Glutamatergic neuron (in vitro differentiated cells): ENCODE data around the gene GAL3ST1. TPM values are rescaled to one million over a fixed set of nuclear protein-coding genes. Genes with fewer than 3 reads are reported as not detected.

Experiments
- DNase-seq: peaks from one replicate; pipeline ENCODE4 v3.0.0; 2022
- H3K27ac Mint-ChIP-seq: one replicate; pipeline ENCODE4 v1.8.0; 2020; ENCODE audit warnings: mild to moderate bottlenecking, mixed read lengths, inconsistent platforms; ENCODE audit not compliant: unreplicated experiment
- H3K27me3 Mint-ChIP-seq: one replicate; pipeline ENCODE4 v1.8.0; 2020; ENCODE audit warnings: mild to moderate bottlenecking, moderate library complexity, mixed read lengths, inconsistent platforms; ENCODE audit not compliant: unreplicated experiment
- H3K36me3 Mint-ChIP-seq: one replicate; pipeline ENCODE4 v1.8.0; 2020; ENCODE audit warnings: mild to moderate bottlenecking, mixed read lengths, inconsistent platforms; ENCODE audit not compliant: unreplicated experiment
- H3K4me1 Mint-ChIP-seq: one replicate; pipeline ENCODE4 v1.8.0; 2020; ENCODE audit warnings: mild to moderate bottlenecking, low read depth, mixed read lengths, inconsistent platforms; ENCODE audit not compliant: unreplicated experiment
- H3K4me3 Mint-ChIP-seq: one replicate; pipeline ENCODE4 v1.8.0; 2020; ENCODE audit warnings: mild to moderate bottlenecking, mixed read lengths, inconsistent platforms; ENCODE audit not compliant: unreplicated experiment
- H3K9me3 Mint-ChIP-seq: one replicate; pipeline ENCODE4 v1.8.0; 2020; ENCODE audit warnings: mild to moderate bottlenecking, moderate library complexity, mixed read lengths, inconsistent platforms; ENCODE audit not compliant: unreplicated experiment
- total RNA-seq: library from RNA; stranded (reverse); fragmentation: NEBNext Ultra II Directional; extraction: Animal tissue kit (Norgen Biotek cat#: 25700); gene quantifications from one replicate; pipeline ENCODE4 v1.2.1, GENCODE V29; 2021; ENCODE audit not compliant: unreplicated experiment
- TF ChIP-seq, protein P1 (sequence below): fragments of 200-600 bp; sonication (generic); IDR thresholded peaks from one replicate; pipeline ENCODE4 v1.5.0; 2021; ENCODE audit not compliant: partially characterized antibody, unreplicated experiment

The GAL3ST1 gene
- total RNA-seq, 1 donor from 2014 or later, result 1.8 TPM

DNA sequence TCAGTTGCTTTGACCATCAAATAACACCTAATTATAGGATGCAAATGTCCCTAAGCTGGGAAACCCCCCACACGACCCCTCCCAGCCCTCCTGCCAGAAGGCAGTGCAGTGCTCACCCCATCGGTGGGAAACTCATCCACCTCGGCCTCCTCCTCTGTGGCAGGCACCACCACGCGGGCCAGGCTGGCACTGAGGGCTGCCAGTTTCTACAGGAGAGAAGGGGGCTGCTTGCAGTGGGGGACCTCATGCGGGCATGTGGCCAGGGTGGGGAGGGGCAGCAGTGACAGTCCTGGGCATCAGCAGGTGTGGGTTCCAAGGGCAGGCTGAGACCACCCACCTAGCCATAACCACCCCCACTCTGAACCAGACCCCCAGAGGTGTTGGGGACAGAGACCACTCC lies 6.4 kb upstream of the GAL3ST1 start:
- Mint-ChIP-seq H3K36me3 (no peaks in the 10 kb centered on the region), H3K4me3 (no peak overlapping the region), H3K27ac (no peak overlapping the region), H3K9me3 (peaks cover 2% of the 10 kb centered on the region), H3K27me3 (peaks cover 3% of the 10 kb centered on the region), H3K4me1 (no peaks in the 10 kb centered on the region)
- no peak for DNase-seq
- TF ChIP-seq, protein P1, sequence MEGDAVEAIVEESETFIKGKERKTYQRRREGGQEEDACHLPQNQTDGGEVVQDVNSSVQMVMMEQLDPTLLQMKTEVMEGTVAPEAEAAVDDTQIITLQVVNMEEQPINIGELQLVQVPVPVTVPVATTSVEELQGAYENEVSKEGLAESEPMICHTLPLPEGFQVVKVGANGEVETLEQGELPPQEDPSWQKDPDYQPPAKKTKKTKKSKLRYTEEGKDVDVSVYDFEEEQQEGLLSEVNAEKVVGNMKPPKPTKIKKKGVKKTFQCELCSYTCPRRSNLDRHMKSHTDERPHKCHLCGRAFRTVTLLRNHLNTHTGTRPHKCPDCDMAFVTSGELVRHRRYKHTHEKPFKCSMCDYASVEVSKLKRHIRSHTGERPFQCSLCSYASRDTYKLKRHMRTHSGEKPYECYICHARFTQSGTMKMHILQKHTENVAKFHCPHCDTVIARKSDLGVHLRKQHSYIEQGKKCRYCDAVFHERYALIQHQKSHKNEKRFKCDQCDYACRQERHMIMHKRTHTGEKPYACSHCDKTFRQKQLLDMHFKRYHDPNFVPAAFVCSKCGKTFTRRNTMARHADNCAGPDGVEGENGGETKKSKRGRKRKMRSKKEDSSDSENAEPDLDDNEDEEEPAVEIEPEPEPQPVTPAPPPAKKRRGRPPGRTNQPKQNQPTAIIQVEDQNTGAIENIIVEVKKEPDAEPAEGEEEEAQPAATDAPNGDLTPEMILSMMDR, result no peak

DNA sequence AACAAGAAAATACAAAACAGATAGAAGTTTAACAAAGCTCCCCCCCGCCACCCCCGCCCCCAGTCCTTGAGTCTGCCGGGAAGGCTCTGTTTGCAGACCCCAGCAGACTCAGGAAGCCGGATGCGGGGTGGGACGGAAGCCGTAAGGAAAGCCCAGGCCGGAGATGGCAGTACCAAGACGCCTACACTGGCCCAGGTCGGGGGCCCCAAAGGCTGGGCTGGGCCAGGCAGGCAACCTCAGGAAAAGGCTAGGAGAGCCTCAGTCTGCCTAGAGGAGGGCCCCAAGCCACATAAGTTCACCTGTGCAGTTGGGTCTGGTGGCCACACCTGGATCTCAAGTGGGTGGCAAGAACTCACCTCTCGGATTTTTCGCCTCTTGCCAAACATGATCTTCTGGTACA lies 4.0 kb upstream of the GAL3ST1 start:
- TF ChIP-seq, protein P1, result no peak
- Mint-ChIP-seq H3K36me3 (no peaks in the 10 kb centered on the region), H3K9me3 (peaks cover 4% of the 10 kb centered on the region), H3K4me1 (peaks cover 4% of the 10 kb centered on the region), H3K27me3 (peaks cover 2% of the 10 kb centered on the region), H3K4me3 (no peak overlapping the region), H3K27ac (no peak overlapping the region)
- no peak for DNase-seq

DNA sequence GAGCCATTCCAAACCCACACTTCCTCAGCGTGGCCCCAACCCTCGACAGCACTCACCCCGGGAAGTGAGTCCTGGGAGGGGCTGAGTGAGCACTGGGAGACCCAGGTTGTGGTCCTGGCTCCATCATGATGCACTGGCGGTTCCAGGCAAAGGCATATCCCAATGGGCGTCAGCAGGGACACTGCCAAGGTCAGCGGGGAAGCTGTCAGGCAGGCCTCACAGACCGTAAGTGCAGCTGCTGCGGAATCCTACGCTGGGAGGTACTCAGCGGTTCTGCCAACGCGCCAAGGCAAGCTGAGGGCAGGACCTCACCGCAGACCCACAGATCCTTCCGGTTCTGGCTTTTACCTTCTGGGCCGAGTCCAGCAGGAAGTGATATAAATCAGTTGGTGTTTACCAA lies 1.4 kb upstream of the GAL3ST1 start:
- TF ChIP-seq, protein P1, result no peak
- H3K4me1 Mint-ChIP-seq, result peaks cover 5% of the 10 kb centered on the region
- peaks cover 4% of the 10 kb centered on the region for H3K9me3 Mint-ChIP-seq
- no peak overlapping the region for H3K27ac Mint-ChIP-seq
- no peaks in the 10 kb centered on the region for H3K36me3 Mint-ChIP-seq
- H3K4me3 Mint-ChIP-seq, result no peak overlapping the region
- H3K27me3 Mint-ChIP-seq, result peaks cover 4% of the 10 kb centered on the region
- no peak for DNase-seq

DNA sequence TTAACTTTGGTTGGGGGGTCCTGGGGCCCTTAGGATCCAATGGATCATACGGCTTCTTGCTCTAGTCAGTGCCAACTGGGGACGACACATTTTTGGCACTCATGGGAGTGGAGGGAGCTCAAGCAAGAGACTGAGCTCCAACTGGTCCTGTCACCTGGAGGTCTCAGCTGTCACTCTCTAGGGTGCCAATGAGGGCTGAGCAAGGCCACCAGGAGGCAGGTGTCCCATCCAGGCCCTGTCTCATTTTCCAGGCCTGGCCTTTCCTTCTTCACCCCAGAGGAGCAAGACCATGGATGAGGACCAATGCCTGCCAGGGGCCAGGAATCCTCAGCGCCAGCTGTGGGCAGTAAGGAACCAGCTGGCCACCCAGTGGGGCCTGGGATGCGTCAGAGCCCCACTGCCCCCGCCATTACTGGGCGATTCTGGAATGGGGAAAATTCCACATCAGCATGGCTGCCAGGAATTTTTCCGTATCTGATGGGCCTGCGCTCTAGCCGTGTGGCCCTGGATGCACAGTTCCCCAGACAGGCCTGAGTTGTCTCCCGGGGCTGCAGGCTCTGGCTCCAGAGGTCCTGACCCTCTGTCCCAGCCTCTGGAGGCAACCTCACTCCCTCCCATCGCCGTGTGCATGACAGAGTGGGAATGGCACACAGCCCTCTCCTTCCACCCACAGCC lies 669 bp upstream of the GAL3ST1 start:
- peak overlapping the region; percentile 52 for H3K27ac Mint-ChIP-seq
- peak overlapping the region; percentile 85 for H3K4me3 Mint-ChIP-seq
- TF ChIP-seq, protein P1, result no peak
- H3K36me3 Mint-ChIP-seq, result no peaks in the 10 kb centered on the region
- peaks cover 4% of the 10 kb centered on the region for H3K9me3 Mint-ChIP-seq
- H3K4me1 Mint-ChIP-seq, result peaks cover 5% of the 10 kb centered on the region
- peaks cover 4% of the 10 kb centered on the region for H3K27me3 Mint-ChIP-seq
- DNase-seq, result no peak

DNA sequence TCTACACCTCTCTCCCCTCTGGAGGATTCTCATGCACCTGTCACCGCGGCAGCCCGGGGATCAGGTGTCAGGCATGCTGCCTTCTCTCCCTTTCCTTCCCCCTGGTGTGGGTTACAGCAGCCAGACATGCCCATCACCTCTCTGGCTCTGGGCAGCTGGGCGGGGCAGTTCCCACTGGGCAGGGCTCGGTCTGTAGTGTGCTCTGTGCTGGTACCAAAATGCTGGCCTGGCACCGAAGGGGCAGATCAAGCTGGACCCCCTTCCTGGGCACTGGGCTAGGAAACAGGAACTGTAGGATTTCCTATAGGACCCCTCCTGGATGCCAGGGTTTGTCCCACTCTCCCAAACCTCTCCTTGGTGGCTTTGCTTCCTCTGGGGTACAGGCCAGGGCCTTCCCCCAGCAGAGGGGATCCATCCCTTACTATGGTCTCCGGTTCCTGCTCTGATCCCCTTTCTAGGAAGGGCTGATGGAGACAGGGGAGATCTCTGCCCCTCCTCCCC lies 821 bp downstream of the GAL3ST1 start:
- Mint-ChIP-seq H3K4me1 (peaks cover 5% of the 10 kb centered on the region), H3K9me3 (peaks cover 4% of the 10 kb centered on the region), H3K27ac (no peak overlapping the region), H3K27me3 (peaks cover 7% of the 10 kb centered on the region), H3K4me3 (peak overlapping the region; percentile 52), H3K36me3 (no peaks in the 10 kb centered on the region)
- TF ChIP-seq, protein P1, result no peak
- no peak for DNase-seq
